GM20000 (cell line): ENCODE data around the gene CEP85L.

Experiments
- DNase-seq: peaks from one replicate; pipeline ENCODE4 v3.0.0; 2012; ENCODE audit warnings: low spot score
- CTCF ChIP-seq: IDR thresholded peaks from 2 replicates; pipeline ENCODE4 v1.5.1; 2012; ENCODE audit warnings: mild to moderate bottlenecking, control low read depth; ENCODE audit errors: extremely low read depth, missing control alignments

CEP85L gene

GRCh38 chr6:118500130-118501015 is 151.0 kb downstream of the CEP85L start:
- no peak for TF ChIP-seq CTCF

GRCh38 chr6:118495485-118496280 is 155.7 kb downstream of the CEP85L start:
- no peak for TF ChIP-seq CTCF
- DNase-seq: no peak

More at GRCh38 chr6:118500130-118501015, 151.0 kb downstream of the CEP85L start:
- DNase-seq: no peak

- TF ChIP-seq CTCF: no peak
Measured at GRCh38 chr6:118494091-118494490, 157.3 kb downstream of the CEP85L start.

GRCh38 chr6:118489990-118490389 is 161.4 kb downstream of the CEP85L start:
- no peak for DNase-seq
- no peak for TF ChIP-seq CTCF

More at GRCh38 chr6:118494091-118494490, 157.3 kb downstream of the CEP85L start:
- DNase-seq: no peak

- DNase-seq: no peak
- no peak for TF ChIP-seq CTCF
Measured at GRCh38 chr6:118488631-118489030, 162.8 kb downstream of the CEP85L start.

- no peak for TF ChIP-seq CTCF
- DNase-seq: peak; percentile 37
Measured at GRCh38 chr6:118485601-118486550, 165.5 kb downstream of the CEP85L start.
